ENCODE results near the gene TBC1D32. TPM values are rescaled to one million over a fixed set of nuclear protein-coding genes. Genes with fewer than 3 reads are reported as not detected.

Gene TBC1D32
- total RNA-seq, 1 experiment from 2014 or later = 9.0 TPM

- Histone ChIP-seq H3K9ac (ENCODE audit: extremely low read depth, insufficient read length, low read length) (no peak overlapping the region), H3K14ac (ENCODE audit: insufficient read depth, low read length) (no peak overlapping the region), H4K5ac (ENCODE audit: insufficient read length, low read depth, low read length) (no peak overlapping the region), H2BK15ac (ENCODE audit: low read depth, low read length) (no peak overlapping the region), H3K23ac (ENCODE audit: insufficient read length, low read depth, low read length) (no peak overlapping the region), H2AK5ac (ENCODE audit: insufficient read length, low read length) (no peak overlapping the region), H4K91ac (ENCODE audit: insufficient read length, low read depth, low read length) (no peak overlapping the region), H3K18ac (ENCODE audit: insufficient read length, low read depth, low read length) (no peak overlapping the region), H3K79me2 (ENCODE audit: insufficient read depth, low read length) (no peaks in the 10 kb centered on the region), H4K8ac (replicated peaks; ENCODE audit: insufficient read length, low read depth, low read length) (no peak overlapping the region), H3K4ac (ENCODE audit: low read depth, low read length) (no peak overlapping the region), H2BK12ac (ENCODE audit: insufficient read length, low read depth, low read length) (no peak overlapping the region), H3T11ph (ENCODE audit: low read length) (no peak overlapping the region), H2BK120ac (ENCODE audit: low read depth, low read length, poor library complexity, severe bottlenecking) (no peak overlapping the region), H3K56ac (ENCODE audit: insufficient read length, low read depth, low read length) (no peak overlapping the region), H3K27ac (ENCODE audit: insufficient read length, low read depth, low read length) (no peak overlapping the region), H2BK20ac (ENCODE audit: low read depth, low read length, poor library complexity, severe bottlenecking) (no peak overlapping the region), H3K79me1 (ENCODE audit: insufficient read depth, low read depth, low read length, poor library complexity, severe bottlenecking) (no peaks in the 10 kb centered on the region), H4K20me1 (ENCODE audit: control insufficient read depth, insufficient read depth, insufficient read length) (no peaks in the 10 kb centered on the region), H3K4me1 (ENCODE audit: insufficient read depth, low read length) (no peaks in the 10 kb centered on the region), H3K23me2 (ENCODE audit: insufficient read length, low read depth, low read length, poor library complexity, severe bottlenecking) (no peaks in the 10 kb centered on the region), H2BK5ac (ENCODE audit: insufficient read length, low read length) (no peak overlapping the region), H3K9me3 (ENCODE audit: control insufficient read depth, low read depth, low read length) (no peaks in the 10 kb centered on the region), H3K27me3 (ENCODE audit: insufficient read depth, low read length) (no peaks in the 10 kb centered on the region), H3K4me2 (ENCODE audit: insufficient read depth, insufficient read length, low read length) (no peak overlapping the region), H2AFZ (ENCODE audit: low read length) (no peak overlapping the region)
- Mint-ChIP-seq H3K36me3 (ENCODE audit: insufficient read depth in 1 of 3, low read depth in 3 of 3) (peaks cover 0 to 2% (median 2%) of the 10 kb centered on the region in 3 experiments; a peak in 5 of 7 replicates), H3K27me3 (ENCODE audit: low read depth) (no peaks in the 10 kb centered on the region), H3K9me3 (peaks cover 0 to 4% of the 10 kb centered on the region in 2 experiments; a peak in 1 of 5 replicates), H3K27ac (no peak overlapping the region), H3K4me3 (no peak overlapping the region), H3K4me1 (peaks cover 9% of the 10 kb centered on the region in 2 experiments)
- TF ChIP-seq CTCF (conservative IDR thresholded peaks at IDR 0.05) = no peak
- DNase-seq = no peak
Observed at GRCh38 chr6:121093928-121094327, 240.4 kb downstream of the TBC1D32 start.
